H1 (cell line): ENCODE data around the gene FCRL2.

Source experiments
- CREB1 ChIP-seq: IDR thresholded peaks from 2 replicates; pipeline ENCODE4 v1.6.1; 2012; ENCODE audit warnings: inconsistent platforms
- EZH2 ChIP-seq: fragments of 200-600 bp; sonication (generic); IDR thresholded peaks from 2 replicates; pipeline ENCODE4 v1.7.1; 2012; ENCODE audit warnings: low read depth, mild to moderate bottlenecking, moderate library complexity, low read length, inconsistent platforms; ENCODE audit not compliant: severe bottlenecking
- GABPA ChIP-seq: IDR thresholded peaks from 2 replicates; pipeline ENCODE4 v1.6.1; 2011; ENCODE audit warnings: mild to moderate bottlenecking, low read length, moderate library complexity, borderline replicate concordance; ENCODE audit not compliant: insufficient read depth
- GTF2F1 ChIP-seq: IDR thresholded peaks from 2 replicates; pipeline ENCODE4 v1.6.1; 2012; ENCODE audit warnings: low read depth, low read length, improper control_type of control experiment, borderline replicate concordance
- POLR2A ChIP-seq, 2 experiments: IDR thresholded peaks; 1 replicate in 1 of 2; 2 replicates in 1 of 2; pipeline ENCODE4 v1.6.1; 2011; ENCODE audit warnings: low read depth in 2 of 2, low read length in 2 of 2, mild to moderate bottlenecking in 2 of 2; ENCODE audit errors: control extremely low read depth in 1 of 2
- POLR2AphosphoS5 ChIP-seq: IDR thresholded peaks from 2 replicates; pipeline ENCODE4 v1.6.1; 2011; ENCODE audit warnings: low read depth, low read length
- SP1 ChIP-seq: IDR thresholded peaks from 2 replicates; pipeline ENCODE4 v1.6.1; 2011; ENCODE audit warnings: low read depth, low read length
- SRF ChIP-seq: IDR thresholded peaks from 2 replicates; pipeline ENCODE4 v1.6.1; 2011; ENCODE audit warnings: mild to moderate bottlenecking, low read depth, low read length, moderate library complexity
- TEAD4 ChIP-seq: IDR thresholded peaks from 2 replicates; pipeline ENCODE4 v1.6.1; 2012; ENCODE audit warnings: low read depth, low read length, inconsistent platforms, mixed read lengths
- ZNF274 ChIP-seq: IDR thresholded peaks from 2 replicates; pipeline ENCODE4 v1.7.0; 2012; ENCODE audit warnings: low read length, borderline replicate concordance; ENCODE audit errors: extremely low read depth
- TF ChIP-seq, protein P1 (sequence below), 3 experiments: IDR thresholded peaks; 1 replicate in 2 of 3; 2 replicates in 1 of 3; pipeline versions ENCODE4 v1.5.1 to v1.6.1; 2011; ENCODE audit warnings: low read length in 3 of 3, mild to moderate bottlenecking in 3 of 3, inconsistent platforms in 2 of 3, low read depth in 1 of 3, moderate library complexity in 1 of 3; ENCODE audit not compliant: insufficient read depth in 1 of 3; ENCODE audit errors: control extremely low read depth in 1 of 3

DNA sequence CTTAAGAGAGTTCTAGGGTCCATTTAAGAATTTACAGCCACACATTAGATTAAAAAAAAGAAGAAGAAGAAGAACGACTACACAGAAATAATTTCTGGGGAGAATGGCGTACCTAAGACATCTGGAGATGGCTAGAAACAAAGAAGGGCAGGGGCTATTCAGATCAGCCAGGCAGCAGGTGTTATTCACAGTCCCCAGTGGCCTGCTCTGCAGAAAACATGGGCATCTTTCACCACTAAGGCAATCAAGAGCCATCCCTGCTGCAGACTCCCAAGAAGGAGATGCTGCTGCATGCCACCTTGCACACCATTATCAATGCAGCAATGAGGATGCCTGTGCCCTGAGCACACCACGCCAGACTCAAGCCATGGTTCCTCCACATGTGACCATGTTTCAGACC lies 7.9 kb upstream of the FCRL2 start:
- no peak for TF ChIP-seq POLR2A (IDR thresholded peaks at IDR 0.05; ENCODE audit: control extremely low read depth in 1 of 2, low read depth in 2 of 2, low read length in 2 of 2)
- TF ChIP-seq POLR2AphosphoS5: no peak
- TF ChIP-seq EZH2: no peak
- TF ChIP-seq SRF: no peak
- no peak for TF ChIP-seq SP1
- TF ChIP-seq, protein P1, sequence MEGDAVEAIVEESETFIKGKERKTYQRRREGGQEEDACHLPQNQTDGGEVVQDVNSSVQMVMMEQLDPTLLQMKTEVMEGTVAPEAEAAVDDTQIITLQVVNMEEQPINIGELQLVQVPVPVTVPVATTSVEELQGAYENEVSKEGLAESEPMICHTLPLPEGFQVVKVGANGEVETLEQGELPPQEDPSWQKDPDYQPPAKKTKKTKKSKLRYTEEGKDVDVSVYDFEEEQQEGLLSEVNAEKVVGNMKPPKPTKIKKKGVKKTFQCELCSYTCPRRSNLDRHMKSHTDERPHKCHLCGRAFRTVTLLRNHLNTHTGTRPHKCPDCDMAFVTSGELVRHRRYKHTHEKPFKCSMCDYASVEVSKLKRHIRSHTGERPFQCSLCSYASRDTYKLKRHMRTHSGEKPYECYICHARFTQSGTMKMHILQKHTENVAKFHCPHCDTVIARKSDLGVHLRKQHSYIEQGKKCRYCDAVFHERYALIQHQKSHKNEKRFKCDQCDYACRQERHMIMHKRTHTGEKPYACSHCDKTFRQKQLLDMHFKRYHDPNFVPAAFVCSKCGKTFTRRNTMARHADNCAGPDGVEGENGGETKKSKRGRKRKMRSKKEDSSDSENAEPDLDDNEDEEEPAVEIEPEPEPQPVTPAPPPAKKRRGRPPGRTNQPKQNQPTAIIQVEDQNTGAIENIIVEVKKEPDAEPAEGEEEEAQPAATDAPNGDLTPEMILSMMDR (IDR thresholded peaks at IDR 0.05; ENCODE audit: control extremely low read depth in 1 of 3, insufficient read depth in 1 of 3, low read depth in 1 of 3, low read length in 3 of 3): no peak
- no peak for TF ChIP-seq CREB1
- TF ChIP-seq GABPA: no peak
- no peak for TF ChIP-seq GTF2F1
- no peak for TF ChIP-seq ZNF274
- TF ChIP-seq TEAD4: no peak
